CD4-positive, alpha-beta T cell treated with Interleukin-15 for 4 hours (primary cell): ENCODE results near the gene TNIK.

Experiments used
- DNase-seq: peaks from one replicate; pipeline ENCODE4 v3.0.0-alpha.2; 2020; ENCODE audit warnings: low spot score

The TNIK gene

GRCh38 chr3:171190668-171191067, 269.5 kb downstream of the TNIK start:
- no peak for DNase-seq

- DNase-seq = no peak
Observed at GRCh38 chr3:171189394-171190080, 270.7 kb downstream of the TNIK start.

- DNase-seq = peak; percentile 35
Observed at GRCh38 chr3:171187706-171188290, 272.4 kb downstream of the TNIK start.

- no peak for DNase-seq
Observed at GRCh38 chr3:171186817-171187500, 273.2 kb downstream of the TNIK start.

GRCh38 chr3:171186383-171186782, 273.8 kb downstream of the TNIK start:
- DNase-seq = no peak

- DNase-seq = no peak
Observed at GRCh38 chr3:171185959-171186358, 274.2 kb downstream of the TNIK start.

GRCh38 chr3:171184372-171184771, 275.8 kb downstream of the TNIK start:
- DNase-seq = no peak

- DNase-seq = no peak
Observed at GRCh38 chr3:171183042-171183441, 277.2 kb downstream of the TNIK start.

- no peak for DNase-seq
Observed at GRCh38 chr3:171181907-171182690, 278.1 kb downstream of the TNIK start.

- no peak for DNase-seq
Observed at GRCh38 chr3:171178714-171179113, 281.5 kb downstream of the TNIK start.

- DNase-seq = no peak
Observed at GRCh38 chr3:171177553-171177952, 282.7 kb downstream of the TNIK start.

- no peak for DNase-seq
Observed at GRCh38 chr3:171177056-171177455, 283.1 kb downstream of the TNIK start.

- no peak for DNase-seq
Observed at GRCh38 chr3:171176244-171176933, 283.8 kb downstream of the TNIK start.

GRCh38 chr3:171175741-171176234, 284.4 kb downstream of the TNIK start:
- DNase-seq = no peak

- DNase-seq = no peak
Observed at GRCh38 chr3:171173736-171174135, 286.5 kb downstream of the TNIK start.

GRCh38 chr3:171172070-171172469, 288.1 kb downstream of the TNIK start:
- DNase-seq = peak; percentile 14

- DNase-seq = no peak
Observed at GRCh38 chr3:171169866-171170265, 290.3 kb downstream of the TNIK start.

GRCh38 chr3:171169443-171169842, 290.8 kb downstream of the TNIK start:
- DNase-seq = no peak

- DNase-seq = no peak
Observed at GRCh38 chr3:171168551-171168950, 291.7 kb downstream of the TNIK start.

GRCh38 chr3:171168086-171168485, 292.1 kb downstream of the TNIK start:
- DNase-seq = no peak

GRCh38 chr3:171165983-171166382, 294.2 kb downstream of the TNIK start:
- DNase-seq = peak; percentile 1

- DNase-seq = no peak
Observed at GRCh38 chr3:171165499-171165921, 294.7 kb downstream of the TNIK start.
